Fibroblast of pulmonary artery (primary cell): ENCODE results near the gene LRMDA.
A peak's percentile ranks its signal among the peaks of the same experiment; 100 is the strongest.

Experiments used
- DNase-seq: peaks from one replicate; pipeline ENCODE4 v3.0.0-alpha.2; 2010; ENCODE audit warnings: low read depth
- H3K4me3 ChIP-seq: replicated peaks from 2 replicates; pipeline ENCODE4 v1.5.1; 2011; ENCODE audit warnings: low read depth, mild to moderate bottlenecking, control low read depth, low read length, moderate library complexity
- TF ChIP-seq, protein P1 (sequence below): IDR thresholded peaks from 2 replicates; pipeline ENCODE4 v1.5.1; 2011; ENCODE audit warnings: mild to moderate bottlenecking, control low read depth, low read length, inconsistent platforms; ENCODE audit errors: missing control alignments

LRMDA gene

DNA sequence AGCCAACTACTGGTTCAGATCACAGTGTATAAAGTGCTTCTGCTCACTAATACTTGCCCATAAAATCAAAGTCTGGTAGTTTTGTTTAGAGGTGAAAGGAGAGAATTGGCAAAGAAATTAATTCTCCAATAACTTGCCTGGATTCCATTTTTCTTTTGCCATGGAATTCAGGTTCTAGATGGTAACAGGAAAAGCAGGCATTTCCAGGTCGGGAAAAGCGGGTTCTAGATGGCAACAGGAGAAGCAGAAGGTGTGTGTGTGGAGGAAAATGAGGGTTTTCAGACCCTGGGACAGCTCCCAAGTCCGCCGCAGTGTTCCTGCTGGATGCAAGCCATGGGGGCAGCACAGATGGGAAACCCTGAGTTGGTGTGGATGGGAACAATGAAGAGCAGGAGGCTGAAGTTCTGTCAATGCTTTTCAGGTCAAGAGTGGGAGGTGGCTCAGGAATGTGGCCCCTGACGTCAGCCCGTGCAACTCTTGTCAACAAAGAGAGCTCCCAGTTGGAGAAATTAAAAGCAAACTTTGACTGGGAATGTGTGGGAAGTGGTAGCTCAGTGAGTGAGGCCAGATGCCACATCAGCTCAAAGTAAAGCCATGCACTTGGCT, 696.7 kb downstream of the LRMDA start:
- H3K4me3 ChIP-seq, result no peak overlapping the region

DNA sequence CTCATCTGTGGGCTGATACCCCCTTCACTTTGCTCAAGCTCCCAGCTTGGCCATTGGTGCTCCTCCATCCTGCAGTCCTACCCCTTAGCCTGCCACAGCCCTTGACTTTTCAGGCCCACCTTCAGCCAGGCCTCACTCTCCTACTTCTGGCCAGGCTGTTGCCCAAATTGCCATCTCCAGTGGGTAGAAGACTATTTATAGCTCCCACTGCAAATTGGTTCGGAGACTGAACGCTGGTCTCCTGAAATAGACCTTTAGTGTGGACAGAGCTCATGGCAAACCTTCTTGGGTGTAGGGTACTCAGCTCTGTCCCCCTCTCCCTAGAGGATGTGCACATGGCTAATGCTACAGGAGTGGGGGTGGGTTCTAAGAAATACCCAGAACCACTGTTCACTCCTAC, 697.8 kb downstream of the LRMDA start:
- no peak for DNase-seq
- TF ChIP-seq, protein P1, sequence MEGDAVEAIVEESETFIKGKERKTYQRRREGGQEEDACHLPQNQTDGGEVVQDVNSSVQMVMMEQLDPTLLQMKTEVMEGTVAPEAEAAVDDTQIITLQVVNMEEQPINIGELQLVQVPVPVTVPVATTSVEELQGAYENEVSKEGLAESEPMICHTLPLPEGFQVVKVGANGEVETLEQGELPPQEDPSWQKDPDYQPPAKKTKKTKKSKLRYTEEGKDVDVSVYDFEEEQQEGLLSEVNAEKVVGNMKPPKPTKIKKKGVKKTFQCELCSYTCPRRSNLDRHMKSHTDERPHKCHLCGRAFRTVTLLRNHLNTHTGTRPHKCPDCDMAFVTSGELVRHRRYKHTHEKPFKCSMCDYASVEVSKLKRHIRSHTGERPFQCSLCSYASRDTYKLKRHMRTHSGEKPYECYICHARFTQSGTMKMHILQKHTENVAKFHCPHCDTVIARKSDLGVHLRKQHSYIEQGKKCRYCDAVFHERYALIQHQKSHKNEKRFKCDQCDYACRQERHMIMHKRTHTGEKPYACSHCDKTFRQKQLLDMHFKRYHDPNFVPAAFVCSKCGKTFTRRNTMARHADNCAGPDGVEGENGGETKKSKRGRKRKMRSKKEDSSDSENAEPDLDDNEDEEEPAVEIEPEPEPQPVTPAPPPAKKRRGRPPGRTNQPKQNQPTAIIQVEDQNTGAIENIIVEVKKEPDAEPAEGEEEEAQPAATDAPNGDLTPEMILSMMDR, result no peak
- H3K4me3 ChIP-seq, result no peak overlapping the region

More for the DNA sequence above, 696.7 kb downstream of the LRMDA start:
- TF ChIP-seq, protein P1, result no peak
- peak; percentile 69 for DNase-seq

DNA sequence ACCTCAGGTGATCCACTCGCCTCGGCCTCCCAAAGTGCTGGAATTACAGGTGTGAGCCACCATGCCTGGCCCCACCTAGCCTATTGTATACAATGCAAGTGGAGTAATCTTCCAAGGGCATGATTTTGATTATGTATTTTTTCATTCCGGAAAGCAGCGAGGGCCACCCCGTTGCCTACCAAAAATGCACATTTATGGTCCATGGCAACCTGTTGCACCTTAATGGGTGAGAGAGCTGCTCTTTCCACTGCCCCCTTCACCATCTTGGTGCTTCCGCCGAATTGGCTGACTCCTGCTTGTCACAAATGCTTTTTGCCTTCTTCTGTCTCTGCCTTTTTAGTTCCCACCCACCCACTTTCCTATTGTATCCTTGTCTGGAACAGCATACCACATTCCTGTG, 699.5 kb downstream of the LRMDA start:
- DNase-seq, result no peak
- TF ChIP-seq, protein P1, result no peak
- no peak overlapping the region for H3K4me3 ChIP-seq

DNA sequence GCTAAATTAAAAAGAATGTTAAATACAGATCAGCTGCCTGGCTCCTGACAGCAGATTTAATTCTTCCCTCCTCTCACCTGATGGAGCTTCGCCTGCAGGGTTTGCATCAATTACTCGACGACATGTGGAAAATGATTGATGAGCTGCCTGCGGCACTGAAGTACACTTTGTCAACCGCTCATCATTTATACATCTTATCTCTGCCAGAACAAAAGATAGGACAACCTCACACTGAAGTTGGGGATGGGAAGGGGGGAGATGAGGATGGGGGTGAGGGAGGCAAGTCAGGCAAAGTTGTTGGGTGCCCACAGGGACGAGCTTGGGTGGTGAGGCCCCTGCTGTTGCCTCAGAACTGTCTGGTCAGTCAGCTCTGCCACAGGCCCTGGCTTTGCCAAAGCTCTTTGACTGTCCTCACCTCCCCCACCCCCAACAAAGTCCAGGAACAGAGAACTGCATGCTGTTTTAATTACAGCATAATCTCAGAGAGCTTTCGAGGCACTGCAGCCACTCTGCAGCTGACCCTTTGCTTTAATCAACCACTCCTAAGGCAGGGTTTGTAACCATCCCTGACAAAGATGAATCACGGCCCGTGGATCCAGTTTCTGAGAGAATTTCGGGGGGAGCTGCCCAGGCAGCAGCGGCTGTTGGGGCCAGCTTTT, 702.3 kb downstream of the LRMDA start:
- DNase-seq, result no peak
- TF ChIP-seq, protein P1, result no peak

DNA sequence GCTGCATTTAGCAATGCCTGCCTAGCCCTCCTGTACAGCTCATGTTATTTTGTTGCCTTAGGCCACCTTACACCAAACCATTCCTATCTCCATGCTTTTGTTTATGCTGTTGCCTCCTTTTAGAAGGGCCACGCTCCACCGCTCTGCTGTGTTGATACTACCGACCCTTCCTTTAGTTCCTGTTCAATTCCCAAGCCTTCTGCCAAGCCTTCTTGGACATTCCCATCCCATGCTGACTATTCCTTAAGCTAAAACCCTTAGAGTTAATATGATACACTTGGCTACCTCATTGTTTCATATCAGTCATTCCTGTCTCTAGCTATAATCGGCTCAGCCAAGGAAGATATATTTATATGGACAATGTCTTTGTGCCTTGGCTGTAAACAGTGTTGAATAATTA, 705.5 kb downstream of the LRMDA start:
- no peak for DNase-seq
- TF ChIP-seq, protein P1, result no peak
- H3K4me3 ChIP-seq, result no peak overlapping the region

More for the DNA sequence above, 702.3 kb downstream of the LRMDA start:
- no peak overlapping the region for H3K4me3 ChIP-seq

DNA sequence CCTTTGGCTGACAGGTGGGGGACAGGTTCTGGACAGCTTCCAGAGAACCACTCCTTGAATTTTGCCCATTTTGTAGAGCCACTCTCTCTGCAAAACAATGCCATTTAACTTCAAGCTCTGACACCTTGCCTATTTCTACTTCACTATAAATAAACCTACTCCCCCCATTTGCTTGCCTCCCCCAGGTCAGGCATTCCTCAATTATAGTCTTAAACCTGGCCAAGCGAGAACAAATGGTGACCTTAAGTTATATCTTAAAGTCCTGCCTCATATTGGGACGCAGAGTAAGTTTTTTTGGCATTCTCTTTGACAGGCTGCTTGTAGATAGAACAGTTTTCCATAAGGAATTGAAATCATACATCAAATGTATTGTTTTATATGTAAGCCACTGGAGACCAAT, 706.9 kb downstream of the LRMDA start:
- no peak for DNase-seq
- TF ChIP-seq, protein P1, result no peak
- no peak overlapping the region for H3K4me3 ChIP-seq

DNA sequence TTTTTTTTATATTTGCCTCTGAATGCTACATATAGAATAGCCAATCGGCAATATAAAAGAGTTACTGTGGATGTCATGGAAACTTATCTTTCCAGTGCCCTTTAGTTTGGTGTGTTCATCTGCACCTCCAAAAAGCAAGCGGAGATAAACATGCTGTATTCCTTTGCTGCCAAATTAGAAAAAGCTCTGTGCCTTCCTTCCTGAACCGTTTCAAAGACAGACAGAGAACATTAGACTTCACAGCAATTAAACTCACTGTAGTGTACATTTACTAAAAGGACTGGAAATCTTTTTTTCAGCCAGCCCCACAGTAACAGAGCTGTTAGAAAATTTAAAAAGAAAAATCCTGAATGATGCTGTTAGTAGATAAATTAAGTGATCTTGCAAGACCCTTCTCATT, 707.5 kb downstream of the LRMDA start:
- TF ChIP-seq, protein P1, result no peak
- no peak for DNase-seq
- no peak overlapping the region for H3K4me3 ChIP-seq
